Psoas muscle (tissue), 8 donors: ENCODE results near the gene PYGO1. TPM values are rescaled to one million over a fixed set of nuclear protein-coding genes. Genes with fewer than 3 reads are reported as not detected.
"Not testable (repeated sequence)": the region's sequence is repeated elsewhere in the genome, so short reads cannot be mapped to it uniquely, and the experiment has no call there.

Source experiments
- ATAC-seq, 4 donors: fragments of 200-7000 bp; cut with Tn5 transposase; one replicate each; pipeline ENCODE4 v1.9.1; 2020; ENCODE audit warnings: moderate library complexity in 3 of 4, mild to moderate bottlenecking in 2 of 4
- DNase-seq, 2 donors: peaks; one replicate each; pipeline ENCODE4 v3.0.0-alpha.2; 2020
- H3K27ac ChIP-seq: fragments of 200-600 bp; one replicate; pipeline ENCODE4 v1.8.0; 2022
- H3K27me3 ChIP-seq, 3 donors: fragments of 200-600 bp in 1 of 3; one replicate each; pipeline versions ENCODE4 v1.6.1 to v1.8.0; 2013 to 2022; ENCODE audit warnings: low read length in 2 of 3, mild to moderate bottlenecking in 2 of 3, moderate library complexity in 1 of 3; ENCODE audit not compliant: insufficient read depth in 3 of 3
- H3K36me3 ChIP-seq, 2 donors: fragments of 200-600 bp in 1 of 2; one replicate each; pipeline versions ENCODE4 v1.6.1 to v1.8.0; 2013 to 2022; ENCODE audit warnings: low read depth in 1 of 2, mild to moderate bottlenecking in 1 of 2, moderate library complexity in 1 of 2; ENCODE audit not compliant: insufficient read depth in 1 of 2
- H3K4me1 ChIP-seq: fragments of 200-600 bp; one replicate; pipeline ENCODE4 v1.8.0; 2022
- H3K4me3 ChIP-seq: fragments of 200-600 bp; one replicate; pipeline ENCODE4 v1.8.0; 2022; ENCODE audit warnings: mild to moderate bottlenecking
- H3K9me3 ChIP-seq: fragments of 200-600 bp; one replicate; pipeline ENCODE4 v1.8.0; 2022
- CTCF ChIP-seq: fragments of 200-600 bp; IDR thresholded peaks from one replicate; pipeline ENCODE4 v1.8.0; 2022; ENCODE audit warnings: antibody characterized with exemption
- WGBS, 3 donors: extraction: QIAGEN DNeasy Blood & Tissue Kit; methylation state at CpG; one replicate each; pipeline versions ENCODE4 v1.1.6 to v1.1.7; 2013; 5-methylcytosine and 5-hydroxymethylcytosine counted together
- intact Hi-C, 2 donors: fragments of 100-400 bp; cut with DNase I; formaldehyde crosslinking; loops; one replicate each; pipeline versions ENCODE4 v1.11.0 to v1.14.2; 2022
- polyA plus RNA-seq, 3 donors: library from polyadenylated mRNA; stranded (reverse); fragments of 200-250 nt; gene quantifications; one replicate each; pipeline ENCODE4 v1.2.3, GENCODE V29; 2013
- total RNA-seq, 4 donors: library from RNA; stranded (reverse); fragmentation: NEBNext Ultra II Directional in 2 of 4; extraction: Animal tissue kit (Norgen Biotek cat#: 25700) in 2 of 4; gene quantifications; one replicate each; pipeline versions ENCODE4 v1.2.1 to v1.2.4, GENCODE V29; 2021 to 2023
- donor health status: healthy with polysubstance abuse.
- donor health status: DM: no; HTN: no; CAD: no; lungs with moderate emphysema.
- donor health status: Bipolar disorder and iron deficiency.
- donor health status: healthy.
- donor health status: DM: yes; HTN: yes; CAD: no.
- donor health status: DM: no; HTN: no; CAD: no.
- donor health status: DM: no; HTN: no; CAD: no.
- donor health status: DM: yes; HTN: yes; CAD: no.

PYGO1 gene
- total and polyA plus RNA-seq, 7 donors, result 3.8 to 30.2 (median 18.8) TPM

GRCh38 chr15:55499151-55499550 is 89.0 kb downstream of the PYGO1 start:
- no peaks in the 10 kb centered on the region for H3K27me3 ChIP-seq
- 80 to 82% (median 80%) methylated on average over 7 of the region's 7 CpGs for WGBS, 3 donors
- no peak overlapping the region for H3K27ac ChIP-seq
- no peaks in the 10 kb centered on the region for H3K9me3 ChIP-seq
- DNase-seq, result no peak
- H3K4me3 ChIP-seq, result no peak overlapping the region
- no peak for ATAC-seq
- intact Hi-C loops, result loop anchor here in 1 of 2 donors (10.0 kb wide), 1 partner anchor 64 kb away; no protein-coding TSS in a partner anchor
- no peaks in the 10 kb centered on the region for H3K36me3 ChIP-seq
- no peaks in the 10 kb centered on the region for H3K4me1 ChIP-seq
- TF ChIP-seq CTCF, result no peak

GRCh38 chr15:55498109-55498938 is 89.8 kb downstream of the PYGO1 start:
- ATAC-seq, result peak; percentile 98 to 100 (median 100)
- not testable (repeated sequence) for H3K9me3 ChIP-seq, H3K36me3 ChIP-seq, H3K27me3 ChIP-seq, H3K4me1 ChIP-seq
- Histone ChIP-seq H3K4me3 (peak overlapping the region; percentile 81), H3K27ac (peak overlapping the region; percentile 51)
- DNase-seq, result peak; percentile 84 to 92
- intact Hi-C loops, result loop anchor here in 1 of 2 donors (10.0 kb wide), 1 partner anchor 64 kb away; no protein-coding TSS in a partner anchor
- 7 to 10% (median 10%) methylated on average over 55 of the region's 55 CpGs for WGBS, 3 donors

- Histone ChIP-seq H3K27ac (no peak overlapping the region), H3K27me3 (no peaks in the 10 kb centered on the region), H3K4me3 (no peak overlapping the region), H3K4me1 (no peaks in the 10 kb centered on the region), H3K9me3 (no peaks in the 10 kb centered on the region), H3K36me3 (peaks cover 0 to 3% of the 10 kb centered on the region in 2 donors)
- intact Hi-C loops, result loop anchor here in 1 of 2 donors (10.0 kb wide), 1 partner anchor 62 kb away; no protein-coding TSS in a partner anchor
- DNase-seq, result no peak
- no peak for TF ChIP-seq CTCF
- ATAC-seq, result no peak
- whole genome bisulfite sequencing, 3 donors, result 61 to 70% (median 69%) methylated on average over 2 of the region's 2 CpGs
Measured at GRCh38 chr15:55496716-55497115, 91.4 kb downstream of the PYGO1 start.

- Histone ChIP-seq H3K4me3 (no peak overlapping the region), H3K4me1 (no peaks in the 10 kb centered on the region), H3K36me3 (peaks cover 0 to 15% of the 10 kb centered on the region in 2 donors), H3K27ac (no peak overlapping the region), H3K27me3 (no peaks in the 10 kb centered on the region), H3K9me3 (no peaks in the 10 kb centered on the region)
- WGBS, 3 donors, result 92 to 97% (median 96%) methylated on average over 1 of the region's 1 CpG
- intact Hi-C loops, result loop anchor here in 1 of 2 donors (10.0 kb wide), 1 partner anchor 60 kb away; no protein-coding TSS in a partner anchor
- DNase-seq, result no peak
- ATAC-seq, result no peak
- TF ChIP-seq CTCF, result no peak
Measured at GRCh38 chr15:55494931-55495330, 93.2 kb downstream of the PYGO1 start.

GRCh38 chr15:55488952-55489600 is 99.1 kb downstream of the PYGO1 start:
- H3K36me3 ChIP-seq, result peaks cover 3 to 31% of the 10 kb centered on the region in 2 donors
- DNase-seq, H3K4me1 ChIP-seq, intact Hi-C loops, H3K9me3 ChIP-seq, H3K4me3 ChIP-seq, H3K27me3 ChIP-seq, ATAC-seq, H3K27ac ChIP-seq: not testable (repeated sequence)
- WGBS, 3 donors, result 96% methylated on average over 9 of the region's 9 CpGs

Other genes with a start within 250 kb of the PYGO1 start
- gene CCPG1, start 180.0 kb downstream of the PYGO1 start, total RNA-seq, result 100 to 1,000 TPM in 1 of 4 donors, 10 to 100 TPM in 3; 63.5 to 112 (median 82.8) TPM
- gene CCPG1, start 180.0 kb downstream of the PYGO1 start, polyA plus RNA-seq, result 10 to 100 TPM; 28.3 to 88.9 (median 40.2) TPM
- 10 to 100 TPM in 1 of 4 donors, 1 to 10 TPM in 3; 2.5 to 10.7 (median 4.6) TPM for gene PIERCE2, start 179.8 kb downstream of the PYGO1 start, total RNA-seq
- gene PIERCE2, start 179.8 kb downstream of the PYGO1 start, polyA plus RNA-seq, result 10 to 100 TPM in 1 of 3 donors, 1 to 10 TPM in 2; 6.1 to 15.0 (median 8.7) TPM
- under 1 TPM in 3 of 4 donors, not detected in 1; 0.19 to 0.44 (median 0.32) TPM for gene DNAAF4, start 80.1 kb downstream of the PYGO1 start, total RNA-seq
- under 1 TPM; 0.27 to 0.95 (median 0.86) TPM for gene DNAAF4, start 80.1 kb downstream of the PYGO1 start, polyA plus RNA-seq
- gene PRTG, start 154.8 kb upstream of the PYGO1 start, total RNA-seq, result 1 to 10 TPM in 2 of 4 donors, under 1 TPM in 2; 0.46 to 1.1 (median 1.00) TPM
- under 1 TPM; 0.15 to 0.25 (median 0.17) TPM for gene PRTG, start 154.8 kb upstream of the PYGO1 start, polyA plus RNA-seq